Osteoblast (primary cell): ENCODE data around the gene SLC12A7. TPM values are rescaled to one million over a fixed set of nuclear protein-coding genes. Genes with fewer than 3 reads are reported as not detected.

ENCODE experiments used
- DNase-seq: peaks from one replicate; pipeline ENCODE4 v3.0.0; 2011; ENCODE audit warnings: low spot score, mixed read lengths; ENCODE audit not compliant: insufficient read length; ENCODE audit errors: missing footprints
- H2AFZ ChIP-seq: 2 replicates; pipeline ENCODE4 v1.6.0; 2011; ENCODE audit warnings: mild to moderate bottlenecking, low read length
- H3K27ac ChIP-seq: 2 replicates; pipeline ENCODE4 v1.5.1; 2011; ENCODE audit warnings: mild to moderate bottlenecking, low read depth, low read length, moderate library complexity
- H3K27me3 ChIP-seq: 2 replicates; pipeline ENCODE4 v1.6.0; 2012; ENCODE audit warnings: mild to moderate bottlenecking, control low read depth, inconsistent platforms, low read length, moderate library complexity; ENCODE audit not compliant: insufficient read depth
- H3K36me3 ChIP-seq: 2 replicates; pipeline ENCODE4 v1.5.1; 2011; ENCODE audit warnings: mild to moderate bottlenecking, low read length, control low read depth, moderate library complexity; ENCODE audit not compliant: insufficient read depth
- H3K4me1 ChIP-seq: 2 replicates; pipeline ENCODE4 v1.5.1; 2011; ENCODE audit warnings: mild to moderate bottlenecking, low read length, control low read depth, moderate library complexity; ENCODE audit not compliant: insufficient read depth
- H3K4me2 ChIP-seq: 2 replicates; pipeline ENCODE4 v1.6.0; 2011; ENCODE audit warnings: mild to moderate bottlenecking, low read length; ENCODE audit not compliant: insufficient read depth
- H3K4me3 ChIP-seq: fragments of 200-600 bp; sonication (generic); 3 replicates; pipeline ENCODE4 v1.5.1; 2012; ENCODE audit warnings: mild to moderate bottlenecking, low read length, inconsistent platforms; ENCODE audit not compliant: insufficient read depth
- H3K79me2 ChIP-seq: 2 replicates; pipeline ENCODE4 v1.6.0; 2012; ENCODE audit warnings: mild to moderate bottlenecking, low read length, control low read depth, inconsistent platforms; ENCODE audit not compliant: insufficient read depth
- H3K9me3 ChIP-seq: 2 replicates; pipeline ENCODE4 v1.5.1; 2011; ENCODE audit warnings: low read depth, low read length, control low read depth
- H4K20me1 ChIP-seq: 2 replicates; pipeline ENCODE4 v1.6.0; 2012; ENCODE audit warnings: mild to moderate bottlenecking, low read length, control low read depth; ENCODE audit not compliant: insufficient read depth
- CTCF ChIP-seq: IDR thresholded peaks from 2 replicates; pipeline ENCODE4 v1.5.1; 2011; ENCODE audit warnings: mild to moderate bottlenecking, low read depth, low read length, moderate library complexity; ENCODE audit errors: extremely low read depth
- total RNA-seq: library from RNA; depleted of rRNA; stranded (reverse); fragments of >200 nt; gene quantifications from 2 replicates; pipeline ENCODE4 v1.2.3, GENCODE V29; 2012

The SLC12A7 gene
- total RNA-seq, 1 donor = 6.9 TPM

- Histone ChIP-seq H2AFZ (no peak overlapping the region), H3K4me3 (no peak overlapping the region), H3K4me2 (no peak overlapping the region), H3K79me2 (no peaks in the 10 kb centered on the region), H3K27me3 (no peaks in the 10 kb centered on the region), H3K36me3 (no peaks in the 10 kb centered on the region), H3K4me1 (peaks cover under 1% of the 10 kb centered on the region), H3K27ac (no peak overlapping the region), H3K9me3 (no peaks in the 10 kb centered on the region), H4K20me1 (peaks cover 25% of the 10 kb centered on the region)
- no peak for DNase-seq
- TF ChIP-seq CTCF = no peak
These were observed 6.3 kb downstream of the SLC12A7 start for GRCh38 chr5:1105350-1106265.

GRCh38 chr5:1104327-1105006 lies 7.4 kb downstream of the SLC12A7 start:
- Histone ChIP-seq H3K4me1 (no peaks in the 10 kb centered on the region), H3K27me3 (no peaks in the 10 kb centered on the region), H4K20me1 (peaks cover 25% of the 10 kb centered on the region), H3K79me2 (no peaks in the 10 kb centered on the region), H3K36me3 (no peaks in the 10 kb centered on the region), H3K9me3 (no peaks in the 10 kb centered on the region), H3K4me3 (no peak overlapping the region), H2AFZ (no peak overlapping the region), H3K27ac (no peak overlapping the region), H3K4me2 (no peak overlapping the region)
- no peak for DNase-seq
- no peak for TF ChIP-seq CTCF

GRCh38 chr5:1103505-1104326 lies 8.1 kb downstream of the SLC12A7 start:
- Histone ChIP-seq H3K79me2 (no peaks in the 10 kb centered on the region), H2AFZ (no peak overlapping the region), H3K27me3 (no peaks in the 10 kb centered on the region), H3K4me2 (no peak overlapping the region), H3K4me3 (no peak overlapping the region), H3K27ac (no peak overlapping the region), H3K4me1 (no peaks in the 10 kb centered on the region), H4K20me1 (peaks cover 28% of the 10 kb centered on the region), H3K9me3 (no peaks in the 10 kb centered on the region), H3K36me3 (no peaks in the 10 kb centered on the region)
- DNase-seq = peak; percentile 92
- TF ChIP-seq CTCF = no peak
